Lung (tissue), 13 donors: ENCODE data around the gene SUSD5. TPM values are rescaled to one million over a fixed set of nuclear protein-coding genes. Genes with fewer than 3 reads are reported as not detected.

Experiments used
- ATAC-seq: fragments of 200-7000 bp; cut with Tn5 transposase; one replicate; pipeline ENCODE4 v1.9.1; 2020; ENCODE audit warnings: moderate number of reproducible peaks; ENCODE audit not compliant: insufficient read depth, low FRiP score
- DNase-seq, 3 donors: peaks; one replicate each; pipeline ENCODE4 v3.0.0-alpha.2; 2013 to 2017
- H3K27ac ChIP-seq, 2 donors: one replicate each; pipeline ENCODE4 v1.5.1; 2013; ENCODE audit warnings: mild to moderate bottlenecking in 2 of 2, moderate library complexity in 2 of 2, control low read depth in 1 of 2, inconsistent platforms in 1 of 2, low read depth in 1 of 2, low read length in 1 of 2
- H3K27me3 ChIP-seq, 3 donors: one replicate each; pipeline ENCODE4 v1.5.1; 2013; ENCODE audit warnings: low read length in 2 of 3; ENCODE audit not compliant: control insufficient read depth in 3 of 3, insufficient read depth in 3 of 3
- H3K36me3 ChIP-seq, 4 donors: one replicate each; pipeline ENCODE4 v1.5.1; 2013; ENCODE audit warnings: low read length in 4 of 4, mild to moderate bottlenecking in 1 of 4, moderate library complexity in 1 of 4; ENCODE audit not compliant: control insufficient read depth in 4 of 4, insufficient read depth in 4 of 4
- H3K4me1 ChIP-seq, 5 donors: one replicate each; pipeline ENCODE4 v1.5.1; 2013; ENCODE audit warnings: low read length in 5 of 5, mild to moderate bottlenecking in 2 of 5, moderate library complexity in 1 of 5; ENCODE audit not compliant: control insufficient read depth in 5 of 5, insufficient read depth in 5 of 5
- H3K4me3 ChIP-seq: one replicate; pipeline ENCODE4 v1.5.1; 2013; ENCODE audit warnings: mild to moderate bottlenecking, control low read depth, moderate library complexity
- H3K9ac ChIP-seq, 2 donors: one replicate each; pipeline ENCODE4 v1.5.1; 2013; ENCODE audit warnings: low read length in 2 of 2, control low read depth in 1 of 2; ENCODE audit not compliant: insufficient read depth in 1 of 2
- H3K9me3 ChIP-seq, 4 donors: one replicate each; pipeline ENCODE4 v1.5.1; 2013; ENCODE audit warnings: low read length in 3 of 4, mild to moderate bottlenecking in 1 of 4, moderate library complexity in 1 of 4; ENCODE audit not compliant: control insufficient read depth in 4 of 4, insufficient read depth in 3 of 4
- WGBS, 2 donors: extraction: QIAGEN DNeasy Blood & Tissue Kit; methylation state at CpG; one replicate each; pipeline ENCODE4 v1.1.7; 2013; 5-methylcytosine and 5-hydroxymethylcytosine counted together
- polyA plus RNA-seq, 2 donors: library from polyadenylated mRNA; stranded (reverse); fragments of 200-250 nt; gene quantifications; one replicate each; pipeline ENCODE4 v1.2.1, GENCODE V29; 2013
- small RNA-seq: library from RNA; depleted of rRNA; stranded (forward); fragments of <200 nt; gene quantifications from one replicate; pipeline ENCODE3, GENCODE V24; 2014; ENCODE audit warnings: low replicate concordance
- total RNA-seq, 2 donors: library from RNA; depleted of rRNA in 1 of 2; stranded (reverse); fragments of >200 nt in 1 of 2; gene quantifications; one replicate each; pipeline ENCODE4 v1.2.1, GENCODE V29; 2014 to 2021
- TF ChIP-seq, protein P1 (sequence below): IDR thresholded peaks from 2 replicates; pipeline ENCODE4 v1.5.1; 2012; ENCODE audit warnings: mild to moderate bottlenecking; ENCODE audit errors: control extremely low read depth, extremely low read depth
- donor health status: control.
- donor health status: control.
- donor health status: Bipolar disorder and iron deficiency.
- donor health status: healthy.
- donor health status: DM: yes; HTN: yes; CAD: no.

Gene SUSD5
- total and polyA plus RNA-seq, 4 donors: 0.17 to 2.9 (median 1.0) TPM

- 80 to 91% methylated on average over 2 of the region's 2 CpGs for WGBS, 2 donors
These were observed 118.4 kb downstream of the SUSD5 start for GRCh38 chr3:33100229-33100628.

More at GRCh38 chr3:33100229-33100628, 118.4 kb downstream of the SUSD5 start:
- Histone ChIP-seq H3K9me3 (no peaks in the 10 kb centered on the region), H3K36me3 (peaks cover 0 to 2% (median 0%) of the 10 kb centered on the region in 4 donors), H3K4me3 (no peak overlapping the region), H3K27ac (no peak overlapping the region), H3K27me3 (no peaks in the 10 kb centered on the region), H3K9ac (no peak overlapping the region), H3K4me1 (peaks cover 0 to 8% (median 4%) of the 10 kb centered on the region in 5 donors)
- TF ChIP-seq, protein P1, sequence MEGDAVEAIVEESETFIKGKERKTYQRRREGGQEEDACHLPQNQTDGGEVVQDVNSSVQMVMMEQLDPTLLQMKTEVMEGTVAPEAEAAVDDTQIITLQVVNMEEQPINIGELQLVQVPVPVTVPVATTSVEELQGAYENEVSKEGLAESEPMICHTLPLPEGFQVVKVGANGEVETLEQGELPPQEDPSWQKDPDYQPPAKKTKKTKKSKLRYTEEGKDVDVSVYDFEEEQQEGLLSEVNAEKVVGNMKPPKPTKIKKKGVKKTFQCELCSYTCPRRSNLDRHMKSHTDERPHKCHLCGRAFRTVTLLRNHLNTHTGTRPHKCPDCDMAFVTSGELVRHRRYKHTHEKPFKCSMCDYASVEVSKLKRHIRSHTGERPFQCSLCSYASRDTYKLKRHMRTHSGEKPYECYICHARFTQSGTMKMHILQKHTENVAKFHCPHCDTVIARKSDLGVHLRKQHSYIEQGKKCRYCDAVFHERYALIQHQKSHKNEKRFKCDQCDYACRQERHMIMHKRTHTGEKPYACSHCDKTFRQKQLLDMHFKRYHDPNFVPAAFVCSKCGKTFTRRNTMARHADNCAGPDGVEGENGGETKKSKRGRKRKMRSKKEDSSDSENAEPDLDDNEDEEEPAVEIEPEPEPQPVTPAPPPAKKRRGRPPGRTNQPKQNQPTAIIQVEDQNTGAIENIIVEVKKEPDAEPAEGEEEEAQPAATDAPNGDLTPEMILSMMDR: no peak
- ATAC-seq (no peak), DNase-seq (no peak)

Small RNA genes within 50 kb of the gene (small RNA-seq; reads per million reads assigned to genes)
- not detected for gene AC123900.1
- not detected for gene RN7SL296P

Other genes starting within 250 kb of the SUSD5 start
- 10 to 100 TPM; 38.6 to 89.8 TPM for gene GLB1, start 121.7 kb downstream of the SUSD5 start, total RNA-seq
- 10 to 100 TPM; 13.9 to 47.3 TPM for gene GLB1, start 121.7 kb downstream of the SUSD5 start, polyA plus RNA-seq
- gene TMPPE, start 121.7 kb downstream of the SUSD5 start, total RNA-seq: 10 to 100 TPM in 1 of 2 donors, 1 to 10 TPM in 1; 8.4 to 16.5 TPM
- 1 to 10 TPM; 1.4 to 2.1 TPM for gene TMPPE, start 121.7 kb downstream of the SUSD5 start, polyA plus RNA-seq
- gene CRTAP, start 104.8 kb downstream of the SUSD5 start, total RNA-seq: 100 to 1,000 TPM; 180 to 233 TPM
- gene CRTAP, start 104.8 kb downstream of the SUSD5 start, polyA plus RNA-seq: 100 to 1,000 TPM in 1 of 2 donors, 10 to 100 TPM in 1; 78.4 to 105 TPM
- gene FBXL2, start 58.6 kb upstream of the SUSD5 start, total RNA-seq: 10 to 100 TPM in 1 of 2 donors, 1 to 10 TPM in 1; 9.4 to 28.7 TPM
- gene FBXL2, start 58.6 kb upstream of the SUSD5 start, polyA plus RNA-seq: 1 to 10 TPM; 2.4 to 3.7 TPM
- 10 to 100 TPM; 60.2 to 95.2 TPM for gene UBP1, start 221.6 kb upstream of the SUSD5 start, total RNA-seq
- 10 to 100 TPM; 23.1 to 31.5 TPM for gene UBP1, start 221.6 kb upstream of the SUSD5 start, polyA plus RNA-seq